HG03060 (cell line): Measurements from ENCODE around the gene CRIP2.

Source experiments
- ATAC-seq: cut with Tn5 transposase; IDR thresholded peaks from one replicate; pipeline ENCODE4 v1.9.1; 2021; ENCODE audit warnings: low read depth, moderate number of reproducible peaks; ENCODE audit not compliant: unreplicated experiment

Gene CRIP2

GRCh38 chr14:105486163-105486973, 11.7 kb downstream of the CRIP2 start, which contains the start of gene CRIP1:
Gene CRIP1 (plus strand): TSS chr14:105486886. CDS start chr14:105487260, 374 bp downstream.
- no peak for ATAC-seq

DNA sequence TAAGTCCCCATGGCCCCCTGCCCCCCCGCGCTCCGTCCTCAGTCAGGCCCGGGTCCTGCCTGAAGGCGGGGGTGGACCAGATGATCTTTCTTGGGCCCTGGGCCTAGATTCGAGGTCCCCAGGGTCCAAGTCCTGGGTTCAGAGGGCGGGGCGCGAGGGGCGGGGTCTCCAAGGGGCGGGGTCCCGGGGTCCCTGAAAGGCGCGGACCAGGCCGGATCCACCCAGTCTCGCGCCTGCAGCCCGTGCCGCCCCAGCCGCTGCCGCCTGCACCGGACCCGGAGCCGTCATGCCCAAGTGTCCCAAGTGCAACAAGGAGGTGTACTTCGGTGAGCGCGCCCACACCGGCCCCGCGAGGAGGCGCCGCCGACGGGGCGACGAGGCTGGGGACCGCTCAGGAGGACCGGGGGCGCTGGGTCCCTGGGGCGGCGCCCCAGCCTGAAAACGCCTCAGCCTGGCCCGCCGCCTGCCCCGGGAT, 12.4 kb downstream of the CRIP2 start:
- no peak for ATAC-seq

DNA sequence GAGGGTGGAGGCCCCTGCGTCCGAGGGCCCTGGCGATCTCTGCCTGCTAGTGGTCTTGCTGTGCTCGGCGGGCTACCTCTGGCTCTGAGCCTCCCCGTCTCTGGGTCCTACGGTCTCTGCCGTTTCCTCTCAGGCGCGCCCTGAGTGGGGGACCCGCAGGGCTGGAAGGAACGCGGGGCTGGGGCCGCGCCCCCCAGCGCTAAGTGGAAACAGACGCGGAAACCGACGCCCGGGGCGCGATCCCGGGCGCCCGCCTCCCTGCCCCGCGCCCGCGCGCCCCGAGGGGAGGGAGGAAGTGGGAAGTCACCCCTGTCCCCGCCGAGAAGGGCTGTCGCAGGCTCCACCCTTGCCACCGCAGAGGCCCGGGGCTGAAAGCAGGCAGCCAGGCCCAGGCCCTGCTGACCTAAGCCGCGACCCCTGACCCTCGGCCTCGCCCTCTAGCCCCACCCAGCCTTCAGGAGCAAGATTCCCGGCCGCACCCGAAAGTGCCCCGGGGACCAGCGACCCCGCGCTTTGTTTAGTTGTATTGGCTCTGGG, 12.9 kb downstream of the CRIP2 start:
- no peak for ATAC-seq

- no peak for ATAC-seq
Observed at GRCh38 chr14:105487986-105488777, 13.6 kb downstream of the CRIP2 start.

DNA sequence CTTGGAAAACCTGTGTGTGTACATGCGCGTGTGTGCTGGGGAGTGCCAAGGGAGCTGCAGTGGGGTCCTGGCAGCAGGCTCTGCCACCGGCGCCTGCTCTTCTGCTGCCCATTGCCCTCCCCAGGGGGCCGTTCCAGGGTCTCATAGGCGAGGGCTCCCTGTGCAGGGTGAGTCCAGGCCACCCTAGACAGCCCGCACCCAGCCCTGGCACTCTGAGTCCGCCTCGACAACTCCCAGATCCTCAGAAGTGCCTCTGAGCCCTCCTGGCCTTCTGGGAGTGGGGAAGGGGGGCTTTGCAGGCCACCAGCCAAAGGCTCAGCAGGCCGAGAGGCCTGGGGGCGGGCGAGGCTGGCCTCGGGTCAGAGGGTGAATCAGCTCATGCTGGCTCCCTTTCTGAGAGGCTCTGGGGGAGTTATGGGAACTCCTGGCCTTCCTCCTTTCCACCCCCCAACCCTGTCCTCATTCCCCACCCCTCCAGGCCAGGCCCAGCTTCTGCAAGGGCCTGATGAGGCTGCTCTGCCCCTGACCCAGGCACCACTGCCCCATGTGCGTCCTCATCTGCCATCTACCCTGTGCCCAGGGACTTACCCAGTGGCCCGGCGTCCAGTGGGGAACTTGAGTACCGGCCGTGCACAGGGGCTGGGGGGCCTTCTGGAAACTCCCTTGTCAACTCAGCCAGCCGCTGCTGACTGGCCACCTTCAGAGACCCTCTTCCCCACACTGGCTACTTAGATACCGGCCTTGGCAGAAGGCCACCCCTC, 14.3 kb downstream of the CRIP2 start:
- ATAC-seq = no peak

DNA sequence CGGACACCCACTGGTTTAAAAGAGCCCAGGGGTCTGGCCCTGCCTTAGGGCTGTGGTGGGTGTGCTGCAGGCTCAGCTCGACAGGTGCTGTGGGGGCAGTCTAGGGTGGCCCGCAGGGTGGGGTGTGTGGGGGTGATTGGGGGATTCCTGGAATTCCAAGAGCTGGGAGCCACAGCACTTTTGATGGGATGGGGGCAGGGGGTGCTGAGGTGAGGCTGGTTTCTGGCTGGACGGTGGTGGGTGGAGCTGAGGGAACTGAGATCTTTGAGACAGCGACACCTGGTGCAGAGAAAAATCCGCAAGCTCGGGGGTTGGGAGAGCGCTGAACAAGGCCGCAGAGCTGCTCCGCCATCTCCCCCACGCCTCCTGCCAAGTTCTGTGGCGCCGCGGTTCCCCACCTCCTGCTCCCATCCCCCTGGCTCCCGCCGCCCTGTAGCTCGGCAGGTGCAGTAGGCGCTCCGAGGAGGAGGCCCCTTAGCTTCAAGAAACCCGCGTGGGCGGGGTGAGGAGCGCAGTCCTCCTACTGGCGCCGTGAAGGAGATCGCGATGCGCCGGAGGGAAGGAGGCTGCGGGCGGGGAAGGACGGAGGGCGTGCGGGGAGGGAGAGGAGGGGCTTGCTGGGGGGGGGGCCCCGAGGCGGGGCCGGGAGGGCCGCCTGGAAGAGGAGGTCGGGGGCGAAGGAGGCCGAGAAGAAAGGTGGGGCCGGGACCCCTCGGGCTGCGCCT, 15.1 kb downstream of the CRIP2 start:
- ATAC-seq = no peak

DNA sequence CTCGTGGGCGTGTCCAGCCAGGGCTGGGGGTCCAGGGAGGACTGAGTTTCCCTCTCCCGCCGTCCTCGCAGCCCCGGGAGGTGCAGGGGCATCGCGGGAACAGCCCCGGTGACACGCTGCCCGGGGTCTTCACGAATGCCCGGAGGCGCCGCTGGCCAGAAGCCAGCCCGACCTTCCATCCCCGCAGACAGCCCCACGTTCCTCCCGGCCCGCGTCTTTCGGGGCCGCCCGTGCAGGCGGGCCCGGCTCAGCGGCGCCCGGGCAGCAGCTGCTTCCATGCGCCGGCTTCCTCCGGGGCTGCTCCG, 15.6 kb downstream of the CRIP2 start:
- no peak for ATAC-seq

DNA sequence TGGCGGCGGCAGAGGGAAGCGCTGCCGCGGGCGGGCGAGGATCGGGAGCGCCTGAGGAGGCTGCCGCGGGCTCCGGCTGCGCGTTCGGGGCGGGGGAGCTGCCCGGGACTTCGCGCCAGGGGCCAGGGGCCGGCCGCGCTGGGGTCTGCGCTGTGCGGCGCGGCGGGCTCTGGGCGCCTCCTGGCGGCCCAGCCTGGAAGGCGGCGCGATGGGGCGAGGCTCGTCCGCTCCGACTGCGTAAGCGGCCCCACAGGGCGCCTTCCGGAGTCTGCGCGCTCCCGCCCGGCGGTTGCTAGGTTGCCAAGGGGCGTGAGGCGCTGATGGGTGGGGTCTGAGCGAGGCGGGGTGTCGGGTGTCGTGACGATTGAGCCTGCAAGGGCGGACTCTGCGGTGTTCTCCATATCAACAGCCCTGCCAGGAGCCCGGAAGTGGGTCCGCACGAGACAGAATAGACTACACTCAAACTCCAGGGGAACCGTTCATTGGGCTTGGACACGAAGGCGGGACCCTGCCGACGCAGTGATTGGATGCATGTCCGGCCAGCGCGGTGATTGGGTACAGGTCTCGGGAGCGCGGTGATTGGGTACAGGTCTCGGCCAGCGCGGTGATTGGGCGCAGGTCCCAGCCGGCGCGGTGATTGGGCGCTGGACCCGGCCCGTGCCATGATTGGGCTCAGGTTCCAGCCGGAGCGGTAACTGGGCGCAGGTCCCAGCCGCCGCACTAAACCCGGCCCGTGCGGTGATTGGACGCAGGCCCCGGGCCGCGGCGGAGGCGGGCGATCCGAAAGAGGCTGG, 16.1 kb downstream of the CRIP2 start, which contains the start of gene TEDC1:
TEDC1 (plus strand) TSS at position 675 of the 794 bp plus-strand sequence. CDS start 130 bp downstream, outside the sequence.
- ATAC-seq = peak; percentile 79

DNA sequence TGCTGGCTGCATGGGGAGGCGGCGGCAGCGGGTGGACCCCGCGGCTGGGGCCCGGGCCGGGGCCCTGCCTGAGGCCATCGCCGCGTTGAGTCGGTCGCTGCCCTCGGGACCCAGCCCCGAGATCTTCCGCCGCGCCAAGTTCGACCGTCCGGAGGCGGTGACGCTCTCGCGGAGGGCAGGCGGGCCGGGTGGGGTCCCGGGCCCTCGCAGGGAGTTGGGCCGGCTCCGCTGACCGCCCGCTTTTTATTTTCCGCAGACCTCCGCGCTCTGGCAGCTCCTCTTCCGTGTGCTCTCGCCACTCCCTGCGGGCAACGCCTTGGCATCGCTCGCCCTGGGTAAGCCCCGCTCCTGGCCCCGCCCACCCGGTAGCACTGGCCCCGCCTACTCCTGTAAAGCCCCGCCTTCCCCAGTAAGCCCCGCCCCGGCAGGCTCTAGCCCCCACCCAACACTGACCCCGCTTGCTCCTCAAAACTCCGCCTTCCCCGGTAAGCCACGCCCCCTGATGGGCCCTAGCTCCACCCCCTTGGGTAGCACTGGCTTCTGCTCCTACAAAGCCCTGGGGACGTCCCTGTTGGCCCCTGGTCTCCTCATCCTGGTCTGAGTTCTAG, 16.8 kb downstream of the CRIP2 start:
- no peak for ATAC-seq

DNA sequence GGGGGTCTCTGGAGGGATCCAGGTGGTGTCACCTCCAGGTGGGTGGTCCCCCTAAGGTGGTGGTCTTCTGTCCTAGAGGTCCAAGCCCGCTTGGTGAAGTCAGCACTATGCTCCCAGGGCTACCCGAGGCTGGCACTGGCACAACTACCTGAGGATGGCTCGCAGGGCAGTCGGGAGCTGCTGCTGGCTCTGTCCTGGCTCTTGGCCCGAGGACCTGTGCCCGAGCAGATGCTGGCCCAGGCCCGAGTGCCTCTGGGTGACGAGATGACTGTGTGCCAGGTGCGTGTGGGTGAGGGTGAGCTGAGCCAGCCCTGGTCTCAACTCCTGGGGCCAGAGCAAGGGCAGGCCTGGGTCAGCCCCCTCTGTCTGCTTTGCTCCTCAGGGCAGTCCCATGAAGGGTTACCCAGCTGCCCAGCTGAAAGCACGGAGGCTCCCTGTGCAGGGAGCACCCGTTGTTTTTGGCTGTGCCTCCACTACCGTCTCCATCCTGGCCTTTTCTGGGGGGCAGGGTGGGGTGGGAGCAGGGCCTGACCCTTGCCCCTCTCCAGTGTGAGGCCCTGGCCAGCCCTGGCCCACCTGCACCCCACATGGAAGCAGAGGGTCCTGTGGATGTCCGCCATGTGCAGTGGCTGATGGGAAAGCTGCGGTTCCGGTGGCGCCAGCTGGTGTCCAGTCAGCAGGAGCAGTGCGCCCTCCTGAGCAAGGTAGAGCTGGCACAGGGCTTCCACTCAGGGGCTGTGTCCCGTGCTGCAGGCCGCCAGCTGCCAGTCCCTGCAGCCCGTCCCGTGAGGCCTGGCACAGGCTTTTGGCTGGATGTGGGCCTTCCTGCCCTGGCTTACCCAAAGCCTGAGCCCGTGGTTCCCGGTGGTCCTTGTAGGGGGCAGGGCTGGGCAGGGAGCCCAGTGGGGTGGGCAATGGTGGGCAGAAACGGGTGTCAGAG, 17.7 kb downstream of the CRIP2 start:
- no peak for ATAC-seq

DNA sequence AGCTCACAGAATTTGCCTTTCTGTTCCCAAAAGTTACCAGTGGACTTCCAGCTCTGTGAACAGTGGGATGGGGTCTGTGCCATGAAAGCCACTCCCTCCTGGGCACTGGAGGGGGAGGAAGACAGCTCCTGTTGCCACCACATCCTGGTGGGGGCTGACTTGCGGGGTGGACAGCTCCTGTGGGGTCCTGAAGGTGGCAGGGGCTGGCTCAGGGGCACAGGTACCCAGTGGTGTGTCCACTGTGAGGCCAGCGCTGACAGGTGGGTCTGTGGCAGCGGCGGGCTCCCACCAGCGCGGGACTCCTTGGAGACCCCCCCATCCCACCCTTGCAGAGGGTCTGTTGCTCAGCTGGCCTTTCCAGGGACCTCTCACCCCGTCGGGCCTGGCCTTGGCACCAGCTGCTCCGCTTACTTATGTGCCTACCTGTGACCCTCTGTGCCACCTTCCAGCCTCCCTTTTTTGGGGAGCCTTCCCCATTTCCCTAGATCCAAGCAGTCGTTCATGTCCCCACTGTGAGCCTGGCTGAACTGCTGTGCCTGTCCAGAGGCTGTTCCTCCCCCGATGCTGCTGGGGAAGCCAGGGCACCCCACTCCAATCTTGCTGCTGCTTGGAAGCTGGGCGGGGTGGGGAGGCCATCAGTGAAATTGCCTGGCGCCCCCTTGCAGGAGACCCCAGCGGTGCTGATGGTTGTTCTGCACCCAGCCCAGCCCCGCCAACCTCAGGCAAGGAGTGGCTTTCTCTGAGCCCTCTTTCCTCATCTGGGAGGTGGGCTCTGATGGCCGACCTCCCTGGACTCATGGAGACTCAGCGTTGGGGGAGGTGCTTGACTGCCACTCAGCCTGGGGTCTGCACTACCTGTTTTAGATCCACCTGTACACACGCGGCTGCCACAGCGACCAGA, 18.6 kb downstream of the CRIP2 start:
- ATAC-seq = no peak

GRCh38 chr14:105493921-105494605, 19.4 kb downstream of the CRIP2 start:
- no peak for ATAC-seq

DNA sequence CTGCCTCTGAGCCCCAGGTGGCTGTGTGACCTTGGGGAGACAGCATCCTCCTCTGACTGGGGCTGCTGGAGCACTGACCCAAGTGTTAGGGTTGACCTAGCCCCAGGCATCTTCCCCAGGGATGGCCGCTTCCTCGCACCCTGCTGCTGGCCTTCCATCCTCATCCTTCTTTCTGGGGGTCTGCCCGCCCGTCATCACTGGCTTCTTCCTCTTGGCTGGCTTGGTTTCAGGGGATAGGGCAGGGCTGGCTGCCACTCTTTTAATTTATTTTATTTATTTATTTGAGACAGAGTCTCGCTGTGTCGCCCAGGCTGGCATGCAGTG, 19.9 kb downstream of the CRIP2 start:
- no peak for ATAC-seq

GRCh38 chr14:105495101-105495989, 20.7 kb downstream of the CRIP2 start:
- ATAC-seq = no peak
